ENCODE results near the gene PHF14. TPM values are rescaled to one million over a fixed set of nuclear protein-coding genes. Genes with fewer than 3 reads are reported as not detected.

The PHF14 gene
- total RNA-seq, result 57.4 and 64.5 TPM in 2 replicates

GRCh38 chr7:10973061-10973941 is at the start of gene PHF14:
PHF14 (plus strand) TSS chr7:10973872; CDS start chr7:10974324, 452 bp downstream.

All from thoracic aorta endothelial cell (primary cell).